MG63 (cell line): ENCODE measurements around the gene RNASE12. TPM values are rescaled to one million over a fixed set of nuclear protein-coding genes. Genes with fewer than 3 reads are reported as not detected.
"Not testable (repeated sequence)": the region's sequence is repeated elsewhere in the genome, so short reads cannot be mapped to it uniquely, and the experiment has no call there.

Source experiments
- DNase-seq: peaks from one replicate; pipeline ENCODE4 v3.0.0-alpha.2; 2020
- H3K27me3 ChIP-seq: fragments of 250-450 bp; sonication (Bioruptor Pico); 2 replicates; pipeline ENCODE4 v1.5.1; 2020; ENCODE audit warnings: mild to moderate bottlenecking, moderate library complexity
- H3K36me3 ChIP-seq: fragments of 250-450 bp; sonication (Bioruptor Pico); 2 replicates; pipeline ENCODE4 v1.5.1; 2020; ENCODE audit warnings: mild to moderate bottlenecking, moderate library complexity
- H3K4me3 ChIP-seq: fragments of 250-450 bp; sonication (Bioruptor Pico); 2 replicates; pipeline ENCODE4 v1.5.1; 2020; ENCODE audit warnings: mild to moderate bottlenecking, moderate library complexity
- H3K9me3 ChIP-seq: fragments of 250-450 bp; sonication (Bioruptor Pico); 2 replicates; pipeline ENCODE4 v1.5.1; 2020; ENCODE audit warnings: mild to moderate bottlenecking, moderate library complexity
- total RNA-seq: library from RNA; depleted of rRNA; stranded (reverse); fragments of >200 nt; shearing (Covaris generic); gene quantifications from 2 replicates; pipeline ENCODE4 v1.2.3, GENCODE V29; 2014; ENCODE audit warnings: low replicate concordance

RNASE12 gene
- total RNA-seq, 1 experiment from 2014 or later: not detected

GRCh38 chr14:20603813-20604690 lies 12.9 kb upstream of the RNASE12 start:
- H3K9me3 ChIP-seq: no peaks in the 10 kb centered on the region
- DNase-seq: no peak
- H3K4me3 ChIP-seq: no peak overlapping the region
- no peaks in the 10 kb centered on the region for H3K36me3 ChIP-seq
- no peaks in the 10 kb centered on the region for H3K27me3 ChIP-seq

- Histone ChIP-seq H3K4me3 (no peak overlapping the region), H3K9me3 (no peaks in the 10 kb centered on the region), H3K36me3 (no peaks in the 10 kb centered on the region), H3K27me3 (no peaks in the 10 kb centered on the region)
- no peak for DNase-seq
These were observed 11.4 kb upstream of the RNASE12 start for GRCh38 chr14:20602583-20602982.

GRCh38 chr14:20601522-20601921 lies 10.3 kb upstream of the RNASE12 start:
- Histone ChIP-seq H3K9me3 (no peaks in the 10 kb centered on the region), H3K27me3 (no peaks in the 10 kb centered on the region), H3K36me3 (no peaks in the 10 kb centered on the region), H3K4me3 (no peak overlapping the region)
- DNase-seq: no peak

GRCh38 chr14:20597108-20597507 lies 5.9 kb upstream of the RNASE12 start:
- Histone ChIP-seq H3K36me3 (no peaks in the 10 kb centered on the region), H3K4me3 (no peak overlapping the region), H3K27me3 (no peaks in the 10 kb centered on the region), H3K9me3 (no peaks in the 10 kb centered on the region)
- DNase-seq: no peak

GRCh38 chr14:20595726-20596125 lies 4.5 kb upstream of the RNASE12 start:
- H3K36me3 ChIP-seq, H3K9me3 ChIP-seq, DNase-seq, H3K4me3 ChIP-seq, H3K27me3 ChIP-seq: not testable (repeated sequence)

- no peak for DNase-seq
These were observed 1.4 kb upstream of the RNASE12 start for GRCh38 chr14:20592574-20592973.

GRCh38 chr14:20587489-20588154 lies 3.6 kb downstream of the RNASE12 start, which contains the start of gene RNASE11:
TSS of gene RNASE11 (minus strand) at chr14:20588001.
- no peaks in the 10 kb centered on the region for H3K27me3 ChIP-seq
- H3K4me3 ChIP-seq: no peak within 1 kb of the TSS
- H3K9me3 ChIP-seq: no peaks in the 10 kb centered on the region
- no peaks in the 10 kb centered on the region for H3K36me3 ChIP-seq
- no peak for DNase-seq

More at GRCh38 chr14:20592574-20592973, 1.4 kb upstream of the RNASE12 start:
- H3K27me3 ChIP-seq: no peaks in the 10 kb centered on the region
- H3K4me3 ChIP-seq: no peak overlapping the region
- H3K9me3 ChIP-seq: no peaks in the 10 kb centered on the region
- no peaks in the 10 kb centered on the region for H3K36me3 ChIP-seq

- H3K4me3 ChIP-seq: no peak overlapping the region
- no peaks in the 10 kb centered on the region for H3K27me3 ChIP-seq
- H3K36me3 ChIP-seq: no peaks in the 10 kb centered on the region
- DNase-seq: no peak
- no peaks in the 10 kb centered on the region for H3K9me3 ChIP-seq
These were observed 7.3 kb downstream of the RNASE12 start for GRCh38 chr14:20583908-20584307.

- no peak for DNase-seq
- Histone ChIP-seq H3K4me3 (no peak overlapping the region), H3K9me3 (no peaks in the 10 kb centered on the region), H3K27me3 (no peaks in the 10 kb centered on the region), H3K36me3 (no peaks in the 10 kb centered on the region)
These were observed 8.0 kb downstream of the RNASE12 start for GRCh38 chr14:20583142-20583541.

- H3K36me3 ChIP-seq: no peaks in the 10 kb centered on the region
- no peaks in the 10 kb centered on the region for H3K27me3 ChIP-seq
- H3K9me3 ChIP-seq: no peaks in the 10 kb centered on the region
- H3K4me3 ChIP-seq: no peak overlapping the region
- no peak for DNase-seq
These were observed 10.9 kb downstream of the RNASE12 start for GRCh38 chr14:20580242-20580641.

- H3K9me3 ChIP-seq: no peaks in the 10 kb centered on the region
- no peaks in the 10 kb centered on the region for H3K36me3 ChIP-seq
- no peak for DNase-seq
- no peak overlapping the region for H3K4me3 ChIP-seq
- no peaks in the 10 kb centered on the region for H3K27me3 ChIP-seq
These were observed 12.2 kb downstream of the RNASE12 start for GRCh38 chr14:20578784-20579502.

GRCh38 chr14:20578325-20578724 lies 12.9 kb downstream of the RNASE12 start:
- no peaks in the 10 kb centered on the region for H3K27me3 ChIP-seq
- H3K4me3 ChIP-seq: no peak overlapping the region
- no peak for DNase-seq
- no peaks in the 10 kb centered on the region for H3K9me3 ChIP-seq
- no peaks in the 10 kb centered on the region for H3K36me3 ChIP-seq

GRCh38 chr14:20572382-20572990 lies 18.7 kb downstream of the RNASE12 start:
- not testable (repeated sequence) for DNase-seq, H3K36me3 ChIP-seq, H3K4me3 ChIP-seq, H3K27me3 ChIP-seq, H3K9me3 ChIP-seq

GRCh38 chr14:20570720-20571119 lies 20.5 kb downstream of the RNASE12 start:
- not testable (repeated sequence) for DNase-seq, H3K27me3 ChIP-seq, H3K4me3 ChIP-seq

GRCh38 chr14:20569865-20570264 lies 21.3 kb downstream of the RNASE12 start:
- H3K27me3 ChIP-seq, H3K36me3 ChIP-seq, DNase-seq: not testable (repeated sequence)

More at GRCh38 chr14:20570720-20571119, 20.5 kb downstream of the RNASE12 start:
- H3K36me3 ChIP-seq, H3K9me3 ChIP-seq: not testable (repeated sequence)

GRCh38 chr14:20569066-20569465 lies 22.1 kb downstream of the RNASE12 start:
- Histone ChIP-seq H3K27me3 (no peaks in the 10 kb centered on the region), H3K36me3 (no peaks in the 10 kb centered on the region), H3K4me3 (no peak overlapping the region), H3K9me3 (no peaks in the 10 kb centered on the region)
- DNase-seq: no peak

More at GRCh38 chr14:20569865-20570264, 21.3 kb downstream of the RNASE12 start:
- not testable (repeated sequence) for H3K4me3 ChIP-seq, H3K9me3 ChIP-seq

GRCh38 chr14:20568393-20568792 lies 22.8 kb downstream of the RNASE12 start:
- Histone ChIP-seq H3K27me3 (no peaks in the 10 kb centered on the region), H3K36me3 (no peaks in the 10 kb centered on the region), H3K9me3 (no peaks in the 10 kb centered on the region), H3K4me3 (no peak overlapping the region)
- no peak for DNase-seq
